OCI-LY1 (cell line): ENCODE measurements around the gene RASGEF1C.

Experiments used
- H2AFZ ChIP-seq: fragments of 200-600 bp; sonication (generic), shearing (Covaris generic); 2 replicates; pipeline ENCODE4 v1.6.0; 2014; ENCODE audit warnings: antibody characterized with exemption, mild to moderate bottlenecking, low read length
- H3F3A ChIP-seq: fragments of 200-600 bp; sonication (generic), shearing (Covaris generic); 2 replicates; pipeline ENCODE4 v1.6.0; 2014; ENCODE audit warnings: mild to moderate bottlenecking, antibody characterized with exemption, low read length, moderate library complexity; ENCODE audit not compliant: insufficient read depth
- H3K27ac ChIP-seq: fragments of 200-600 bp; sonication (generic); 2 replicates; pipeline ENCODE4 v1.5.1; 2014; ENCODE audit warnings: low read length, mixed run types, mild to moderate bottlenecking, low read depth; ENCODE audit not compliant: poor library complexity, severe bottlenecking
- H3K27me3 ChIP-seq: fragments of 200-600 bp; sonication (generic); 2 replicates; pipeline ENCODE4 v1.6.0; 2014; ENCODE audit warnings: antibody characterized with exemption, mild to moderate bottlenecking, low read length, moderate library complexity; ENCODE audit not compliant: insufficient read depth
- H3K36me3 ChIP-seq: fragments of 200-600 bp; sonication (generic); 2 replicates; pipeline ENCODE4 v1.6.1; 2014; ENCODE audit warnings: mild to moderate bottlenecking, antibody characterized with exemption, low read length, moderate library complexity, mixed read lengths; ENCODE audit not compliant: insufficient read depth
- H3K4me1 ChIP-seq: fragments of 200-600 bp; sonication (generic); 2 replicates; pipeline ENCODE4 v1.5.1; 2014; ENCODE audit warnings: mild to moderate bottlenecking, low read length, moderate library complexity; ENCODE audit not compliant: insufficient read depth, severe bottlenecking
- H3K4me2 ChIP-seq: fragments of 200-600 bp; sonication (generic), shearing (Covaris generic); 2 replicates; pipeline ENCODE4 v1.6.1; 2014; ENCODE audit warnings: low read length
- H3K4me3 ChIP-seq: fragments of 200-600 bp; sonication (generic); 2 replicates; pipeline ENCODE4 v1.5.1; 2014; ENCODE audit warnings: low read length, low read depth, mild to moderate bottlenecking, mixed read lengths; ENCODE audit not compliant: poor library complexity, severe bottlenecking
- H3K79me2 ChIP-seq: fragments of 200-600 bp; shearing (Covaris generic); 2 replicates; pipeline ENCODE4 v1.6.1; 2016; ENCODE audit warnings: mixed run types, low read length, mixed read lengths; ENCODE audit not compliant: insufficient read depth
- H3K9ac ChIP-seq: fragments of 200-600 bp; sonication (generic), shearing (Covaris generic); 2 replicates; pipeline ENCODE4 v1.6.1; 2014; ENCODE audit warnings: mild to moderate bottlenecking, low read length, mixed read lengths
- H3K9me2 ChIP-seq: fragments of 200-600 bp; sonication (generic), shearing (Covaris generic); 2 replicates; pipeline ENCODE4 v1.6.1; 2014; ENCODE audit warnings: low read depth, mild to moderate bottlenecking, low read length, mixed read lengths
- H3K9me3 ChIP-seq: fragments of 200-600 bp; shearing (Covaris generic); 2 replicates; pipeline ENCODE4 v1.6.1; 2014; ENCODE audit warnings: low read length, mixed read lengths
- H4K20me1 ChIP-seq: fragments of 200-600 bp; sonication (generic), shearing (Covaris generic); 2 replicates; pipeline ENCODE4 v1.6.0; 2016; ENCODE audit warnings: mild to moderate bottlenecking, low read length; ENCODE audit not compliant: insufficient read depth
- EZH2 ChIP-seq: fragments of 200-600 bp; sonication (generic), shearing (Covaris generic); IDR thresholded peaks from 2 replicates; pipeline ENCODE4 v1.8.0; 2017; ENCODE audit warnings: borderline replicate concordance, mixed run types, mild to moderate bottlenecking, antibody characterized with exemption, low read length, moderate library complexity, mixed read lengths
- TF ChIP-seq, protein P1 (sequence below): fragments of 200-600 bp; sonication (generic), shearing (Covaris generic); IDR thresholded peaks from 2 replicates; pipeline ENCODE4 v1.5.1; 2017; ENCODE audit warnings: mild to moderate bottlenecking, antibody characterized with exemption, low read length, moderate library complexity, mixed read lengths

Gene RASGEF1C

DNA sequence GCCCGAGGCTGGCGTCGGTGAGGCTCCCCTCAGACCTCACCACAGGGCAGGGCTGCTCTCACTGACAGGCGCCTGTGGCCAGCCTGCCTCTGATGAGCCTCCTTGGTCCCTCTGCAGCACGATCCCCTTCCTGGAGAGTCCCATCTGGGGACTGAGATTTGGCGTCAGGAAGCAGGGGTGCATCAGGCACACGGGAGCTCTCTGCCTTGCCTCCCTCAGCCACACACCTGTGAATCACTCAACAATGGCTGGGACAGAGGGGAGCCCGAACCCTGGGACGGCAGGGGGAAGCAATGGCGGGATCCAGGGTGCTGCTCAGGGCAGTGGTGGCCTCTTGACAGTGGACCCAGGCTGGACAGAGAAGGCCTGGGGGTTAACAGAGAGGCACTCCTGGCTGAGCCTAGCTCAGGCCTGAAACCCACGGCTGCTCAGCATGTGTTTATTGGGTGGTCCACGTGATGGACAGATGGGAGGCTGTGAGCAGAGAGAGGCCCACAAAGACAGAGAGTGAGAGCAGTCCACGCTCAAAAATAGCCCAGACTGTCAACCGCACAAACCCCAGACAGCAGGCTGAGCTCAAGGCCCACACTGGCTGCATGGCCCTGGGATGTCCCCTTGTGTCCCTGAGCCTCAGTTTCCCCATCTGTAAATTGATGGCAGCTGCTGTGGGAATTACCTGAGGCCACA lies 11.9 kb downstream of the RASGEF1C start:
- no peak overlapping the region for H3K4me2 ChIP-seq
- TF ChIP-seq, protein P1, sequence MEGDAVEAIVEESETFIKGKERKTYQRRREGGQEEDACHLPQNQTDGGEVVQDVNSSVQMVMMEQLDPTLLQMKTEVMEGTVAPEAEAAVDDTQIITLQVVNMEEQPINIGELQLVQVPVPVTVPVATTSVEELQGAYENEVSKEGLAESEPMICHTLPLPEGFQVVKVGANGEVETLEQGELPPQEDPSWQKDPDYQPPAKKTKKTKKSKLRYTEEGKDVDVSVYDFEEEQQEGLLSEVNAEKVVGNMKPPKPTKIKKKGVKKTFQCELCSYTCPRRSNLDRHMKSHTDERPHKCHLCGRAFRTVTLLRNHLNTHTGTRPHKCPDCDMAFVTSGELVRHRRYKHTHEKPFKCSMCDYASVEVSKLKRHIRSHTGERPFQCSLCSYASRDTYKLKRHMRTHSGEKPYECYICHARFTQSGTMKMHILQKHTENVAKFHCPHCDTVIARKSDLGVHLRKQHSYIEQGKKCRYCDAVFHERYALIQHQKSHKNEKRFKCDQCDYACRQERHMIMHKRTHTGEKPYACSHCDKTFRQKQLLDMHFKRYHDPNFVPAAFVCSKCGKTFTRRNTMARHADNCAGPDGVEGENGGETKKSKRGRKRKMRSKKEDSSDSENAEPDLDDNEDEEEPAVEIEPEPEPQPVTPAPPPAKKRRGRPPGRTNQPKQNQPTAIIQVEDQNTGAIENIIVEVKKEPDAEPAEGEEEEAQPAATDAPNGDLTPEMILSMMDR = no peak
- TF ChIP-seq EZH2 = no peak
- H3K9ac ChIP-seq = no peak overlapping the region
- no peaks in the 10 kb centered on the region for H3K79me2 ChIP-seq
- H2AFZ ChIP-seq = no peak overlapping the region
- H3K9me3 ChIP-seq = no peaks in the 10 kb centered on the region
- H3K4me1 ChIP-seq = no peaks in the 10 kb centered on the region
- H3K9me2 ChIP-seq = no peaks in the 10 kb centered on the region
- no peaks in the 10 kb centered on the region for H4K20me1 ChIP-seq
- H3K27ac ChIP-seq = no peak overlapping the region
- no peaks in the 10 kb centered on the region for H3F3A ChIP-seq
- no peaks in the 10 kb centered on the region for H3K27me3 ChIP-seq
- H3K4me3 ChIP-seq = no peak overlapping the region
- H3K36me3 ChIP-seq = no peaks in the 10 kb centered on the region

DNA sequence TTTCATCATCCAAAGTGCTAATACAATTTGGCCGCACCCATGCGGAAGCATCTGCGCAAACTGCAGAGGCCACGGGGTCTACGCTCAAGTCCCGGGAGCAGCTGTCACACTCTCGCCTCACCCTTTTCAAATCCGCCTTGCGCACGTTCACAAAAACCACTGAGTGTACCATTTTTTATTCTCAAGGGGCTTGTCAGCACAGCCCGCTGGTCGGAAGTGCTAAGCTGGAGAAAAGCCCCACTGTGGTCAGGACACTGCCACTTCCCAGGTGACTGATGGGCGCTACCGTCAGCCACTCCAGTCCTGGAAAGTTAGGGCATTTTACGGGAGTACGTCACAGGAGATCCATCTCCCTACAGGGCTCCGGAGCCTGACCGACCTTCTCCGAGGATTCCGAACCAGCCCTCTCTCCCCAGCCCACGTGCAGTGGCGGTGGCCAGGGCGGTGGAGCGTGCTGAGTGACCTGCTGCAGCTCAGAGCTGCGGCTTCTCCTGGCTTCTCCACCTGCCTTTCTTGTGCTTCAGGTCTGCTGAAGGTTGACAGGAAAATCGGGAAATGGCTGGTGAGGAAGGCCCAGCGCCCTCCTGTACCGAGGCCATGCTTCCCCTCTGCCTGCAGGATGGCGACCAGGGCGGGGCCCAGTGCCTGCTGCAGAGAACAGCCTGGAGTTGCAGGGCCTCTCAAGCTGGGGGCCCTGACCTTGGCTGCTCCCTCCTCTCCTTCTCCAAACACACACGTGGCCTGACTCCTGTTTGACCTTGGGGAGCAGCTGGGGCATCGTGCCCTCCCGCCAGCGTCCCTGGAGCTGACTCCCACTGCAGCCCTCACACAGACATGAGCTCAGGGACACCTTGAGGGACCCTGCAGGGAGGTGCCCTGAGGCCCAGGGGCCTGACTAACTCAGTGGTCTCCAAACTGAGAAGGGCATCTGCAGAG lies 14.3 kb downstream of the RASGEF1C start:
- Histone ChIP-seq H3K27me3 (0 out of 2 replicates have a peak, but pooled peaks cover 6% of the 10 kb centered on the region), H3K9me2 (no peaks in the 10 kb centered on the region), H3K9me3 (no peaks in the 10 kb centered on the region), H3K4me2 (no peak overlapping the region), H4K20me1 (no peaks in the 10 kb centered on the region), H3K36me3 (no peaks in the 10 kb centered on the region), H3K4me3 (no peak overlapping the region), H3K79me2 (no peaks in the 10 kb centered on the region), H3K27ac (no peak overlapping the region), H3K9ac (no peak overlapping the region), H3K4me1 (no peaks in the 10 kb centered on the region), H2AFZ (no peak overlapping the region), H3F3A (no peaks in the 10 kb centered on the region)
- TF ChIP-seq, protein P1 = no peak
- TF ChIP-seq EZH2 = no peak

DNA sequence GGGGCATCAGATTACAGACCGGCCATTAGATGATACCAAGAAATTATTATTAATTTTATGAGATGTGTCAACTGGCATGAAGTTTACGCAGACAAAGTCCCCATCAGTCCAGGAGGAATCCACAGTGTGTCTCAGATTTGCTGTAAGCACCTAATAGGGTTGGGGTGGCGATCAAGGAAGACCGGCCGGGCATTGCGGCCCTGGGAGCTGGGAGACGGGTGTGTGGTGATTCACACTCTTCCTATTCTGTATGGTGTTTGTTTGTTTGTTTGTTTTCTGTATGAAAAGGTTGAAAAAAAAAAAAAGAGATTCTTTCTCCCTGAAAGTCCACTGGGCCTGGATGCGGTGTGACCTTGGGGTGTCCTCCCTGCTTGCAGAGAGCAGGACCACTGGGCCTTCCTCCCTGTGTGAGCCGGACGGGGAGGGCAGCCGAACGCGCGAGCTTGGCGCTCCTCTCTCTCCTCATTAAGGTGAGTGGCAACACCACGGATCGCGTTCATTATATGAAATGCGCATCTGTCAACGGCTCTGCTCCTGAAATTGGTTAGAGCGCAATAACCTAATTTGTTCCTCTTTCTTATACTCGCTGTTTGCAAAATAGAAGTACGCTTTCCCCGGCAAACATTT lies 15.1 kb downstream of the RASGEF1C start:
- no peaks in the 10 kb centered on the region for H3K9me2 ChIP-seq
- no peak for TF ChIP-seq EZH2
- TF ChIP-seq, protein P1 = no peak
- H3K4me1 ChIP-seq = no peaks in the 10 kb centered on the region
- no peak overlapping the region for H3K27ac ChIP-seq
- H3K79me2 ChIP-seq = no peaks in the 10 kb centered on the region
- H3K9ac ChIP-seq = no peak overlapping the region
- no peak overlapping the region for H3K4me2 ChIP-seq
- no peaks in the 10 kb centered on the region for H3F3A ChIP-seq
- H4K20me1 ChIP-seq = no peaks in the 10 kb centered on the region
- 0 out of 2 replicates have a peak, but pooled peaks cover 6% of the 10 kb centered on the region for H3K27me3 ChIP-seq
- H3K4me3 ChIP-seq = no peak overlapping the region
- H2AFZ ChIP-seq = no peak overlapping the region
- H3K36me3 ChIP-seq = no peaks in the 10 kb centered on the region
- H3K9me3 ChIP-seq = no peaks in the 10 kb centered on the region
